ENCODE results near the gene ME2.

DNA sequence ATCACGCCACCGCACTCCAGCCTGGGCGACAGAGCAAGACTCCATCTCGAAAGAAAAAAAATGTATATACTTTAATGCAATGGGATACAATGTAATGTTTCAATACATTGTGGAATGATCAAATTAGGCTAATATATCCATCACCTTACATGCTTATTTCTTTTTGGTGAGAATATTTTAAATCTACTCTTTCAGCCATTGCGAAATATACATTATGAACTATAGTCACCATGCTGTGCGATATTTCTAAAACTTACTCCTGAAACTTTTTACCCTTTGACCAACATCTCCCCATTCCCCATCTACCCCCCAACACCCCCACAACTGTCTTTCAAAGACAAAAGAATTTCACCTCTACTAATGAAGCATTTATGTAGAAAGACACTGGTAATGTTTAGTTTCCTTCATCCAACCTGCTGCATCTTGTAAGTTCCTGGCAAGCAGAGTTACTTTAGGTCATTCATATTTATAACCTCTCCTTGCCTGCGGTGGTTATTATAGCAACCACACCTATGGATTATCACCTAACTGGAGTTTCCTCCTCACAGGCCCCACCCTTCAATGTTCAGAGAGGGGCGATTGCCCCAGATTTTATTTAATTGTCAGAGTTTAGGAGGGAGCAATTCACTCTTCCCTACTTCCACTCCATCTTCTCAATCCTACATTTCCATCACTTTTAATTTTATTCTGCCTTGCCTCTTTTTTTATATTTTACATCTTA is 1.2 kb upstream of the ME2 start:
- TF ChIP-seq GATA2 (IDR thresholded peaks at IDR 0.05; ENCODE audit: low read depth, low read length) (no peak), GATA3 (IDR thresholded peaks at IDR 0.05; ENCODE audit: low read depth, low read length) (no peak)

Measured in SH-SY5Y (cell line).